HL-60/S4 (cell line): ENCODE measurements around the gene GNAZ.

Source experiments
- in situ Hi-C: fragments of 300-500 bp; cut with MboI; formaldehyde crosslinking; loops from 2 replicates; pipeline ENCODE4 v1.14.3; 2022; ENCODE audit warnings: low sequenced_read_pairs

The GNAZ gene

DNA sequence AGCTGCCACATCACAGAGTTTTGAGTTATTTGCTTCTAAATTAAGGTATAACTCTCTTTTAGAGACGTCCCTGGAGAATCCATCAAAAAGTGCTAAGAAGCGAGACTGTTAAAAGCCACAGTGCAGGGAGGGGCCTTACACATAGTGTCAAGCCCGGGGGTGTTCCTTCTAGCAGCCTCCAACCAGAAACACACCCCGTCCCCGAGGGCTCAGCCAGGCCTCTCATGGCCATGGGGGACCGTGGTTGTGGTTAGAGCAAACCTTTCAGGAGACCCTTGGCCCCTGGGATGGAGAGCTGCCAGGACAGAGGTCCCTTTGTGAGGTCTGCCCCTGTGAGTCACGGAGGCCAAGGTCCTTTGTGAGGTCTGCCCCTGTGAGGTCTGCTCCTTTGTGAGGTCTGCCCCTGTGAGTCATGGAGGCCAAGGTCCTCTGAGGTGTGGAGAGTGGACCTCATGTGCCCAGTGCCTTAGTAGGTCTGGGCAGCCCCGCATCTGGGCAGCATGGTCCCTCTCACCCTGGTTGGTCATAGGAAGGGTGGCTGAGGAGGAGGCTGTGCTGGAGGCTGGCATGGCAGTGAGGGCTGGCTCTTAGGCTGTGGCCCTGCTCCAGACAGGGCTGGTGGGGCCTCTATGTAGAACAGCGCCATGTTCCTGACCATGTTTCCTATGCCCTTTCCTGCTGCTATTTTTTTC, 5.4 kb downstream of the GNAZ start:
- in situ Hi-C loops = no loop called here

- in situ Hi-C loops = no loop called here
Observed at GRCh38 chr22:23076896-23077572, 6.7 kb downstream of the GNAZ start.

DNA sequence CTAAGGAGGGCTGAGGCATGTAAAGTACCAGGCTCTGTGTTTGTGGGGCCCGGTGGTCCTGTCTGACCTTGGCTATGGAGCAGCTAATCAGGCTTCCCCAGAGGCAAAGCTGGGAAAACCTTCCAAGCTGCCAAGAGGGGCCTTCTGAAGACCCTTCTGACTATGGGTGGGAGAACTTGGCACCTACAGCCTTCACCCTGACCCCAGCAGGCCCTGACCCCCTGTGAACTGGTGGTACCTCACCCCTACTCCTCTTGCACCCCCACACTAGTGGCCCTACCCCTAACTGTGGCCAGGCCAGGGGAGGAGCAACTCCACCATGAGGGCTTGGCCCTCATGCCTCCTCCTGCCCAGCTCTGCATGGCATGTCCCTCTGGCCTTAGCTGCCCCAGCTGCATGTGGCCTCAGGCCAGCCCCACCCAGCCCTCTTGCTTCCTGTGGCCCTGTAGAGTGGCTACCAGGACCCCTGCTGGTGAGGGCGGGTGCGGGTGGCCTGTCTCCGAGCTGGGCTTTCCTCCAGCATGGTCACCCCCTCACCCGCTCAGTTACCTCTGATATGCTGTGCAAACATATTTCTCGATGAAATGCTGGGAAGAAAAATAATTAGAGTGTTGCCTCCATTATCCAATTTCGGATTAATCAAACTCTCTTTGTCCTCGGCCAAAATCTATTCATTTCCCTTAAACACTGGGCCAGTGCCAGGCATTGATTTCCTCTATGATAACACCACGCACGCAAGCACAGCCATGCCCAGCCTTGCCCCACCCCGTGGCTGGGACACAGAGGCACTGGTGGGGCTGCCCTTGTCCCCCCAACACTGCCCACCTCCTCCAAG, 7.5 kb downstream of the GNAZ start:
- in situ Hi-C loops = no loop called here

DNA sequence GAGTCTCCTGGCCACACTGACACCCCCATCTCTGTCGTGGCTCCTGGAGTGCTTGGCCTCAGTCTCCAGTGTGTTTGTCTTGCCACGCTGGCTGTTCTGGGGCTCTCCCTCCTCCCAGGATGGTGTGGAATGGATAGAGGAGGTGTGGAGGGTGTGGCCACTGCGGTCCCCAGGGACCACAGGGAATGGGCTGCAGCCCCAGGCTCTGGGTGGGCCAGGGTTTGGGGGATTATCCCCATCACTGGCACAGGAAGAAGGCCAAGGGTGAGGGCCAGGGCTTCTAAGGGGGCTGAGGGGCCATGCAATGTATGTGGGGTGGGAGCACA, 8.1 kb downstream of the GNAZ start:
- in situ Hi-C loops = no loop called here

- in situ Hi-C loops = no loop called here
Observed at GRCh38 chr22:23079240-23079768, 9.0 kb downstream of the GNAZ start.

GRCh38 chr22:23079814-23080521, 9.6 kb downstream of the GNAZ start:
- in situ Hi-C loops = no loop called here

DNA sequence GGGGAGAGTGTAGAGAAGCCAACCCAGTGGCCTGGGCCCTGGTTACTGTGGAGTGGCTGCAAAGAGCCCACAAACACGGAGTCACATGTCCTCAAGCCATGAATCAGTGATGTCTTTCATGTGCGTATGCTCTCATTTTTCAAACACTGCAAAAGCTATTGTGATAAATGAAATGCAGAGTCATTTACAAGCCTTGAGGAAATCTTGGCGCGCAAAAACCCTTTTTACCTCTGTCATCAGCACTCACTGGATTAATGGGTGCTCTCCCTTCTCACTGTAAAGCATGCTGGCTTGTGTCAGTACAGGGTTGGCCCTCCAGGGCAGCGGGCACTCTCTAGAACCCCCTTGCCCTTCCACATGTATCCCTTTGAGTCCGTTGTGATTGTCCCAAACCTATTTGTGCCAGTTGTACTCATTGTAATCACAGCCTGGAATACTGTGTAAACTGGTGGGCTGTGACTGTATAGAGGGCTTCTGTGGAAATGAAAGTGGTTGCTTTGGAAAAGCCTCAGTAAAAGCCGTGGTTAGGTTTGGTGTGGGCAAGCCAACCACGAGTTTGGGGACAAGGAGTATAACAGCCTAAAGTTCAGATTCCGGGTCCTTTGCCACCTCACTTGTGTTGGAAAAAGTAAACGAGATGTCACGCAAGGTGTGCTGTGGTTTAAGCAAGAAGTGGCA, 10.4 kb downstream of the GNAZ start:
- in situ Hi-C loops = no loop called here

- in situ Hi-C loops = no loop called here
Observed at GRCh38 chr22:23082534-23083314, 12.4 kb downstream of the GNAZ start.

DNA sequence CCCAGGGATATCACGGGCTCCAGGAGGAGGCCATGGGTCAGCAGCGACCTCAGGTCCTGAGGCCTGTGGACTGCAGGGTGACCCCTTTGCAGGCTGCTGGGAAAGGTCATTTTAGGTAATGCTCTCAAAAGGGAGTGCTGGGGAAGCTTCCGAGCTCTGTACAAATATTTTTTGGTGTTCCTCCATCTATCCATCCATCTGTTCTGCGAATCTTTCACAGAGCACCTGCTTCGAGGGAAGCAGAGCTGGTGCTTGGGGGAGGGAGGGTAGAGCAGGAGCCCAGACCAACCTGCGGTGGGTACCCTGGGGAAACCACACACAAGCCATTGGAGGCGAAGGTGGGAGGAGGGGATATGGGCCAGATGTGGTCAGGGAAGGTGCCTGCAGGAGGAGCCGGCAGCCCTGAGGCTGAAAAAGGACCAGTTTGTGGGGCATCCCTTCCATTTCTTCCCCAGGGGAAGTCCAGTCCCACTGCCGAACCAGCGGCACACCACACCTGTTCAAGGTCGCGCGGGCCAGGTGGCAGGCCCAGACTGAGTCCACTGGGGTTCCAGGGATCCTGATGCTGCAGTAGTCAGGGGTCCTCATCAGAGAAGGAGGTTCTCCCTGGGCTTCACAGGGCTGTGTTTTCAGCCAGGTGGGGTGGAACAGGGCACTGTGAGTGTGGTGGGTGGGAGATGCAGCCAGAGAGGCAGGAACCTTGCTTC, 13.1 kb downstream of the GNAZ start:
- in situ Hi-C loops = no loop called here

- in situ Hi-C loops = no loop called here
Observed at GRCh38 chr22:23084453-23085350, 14.4 kb downstream of the GNAZ start.

GRCh38 chr22:23085351-23085671, 15.0 kb downstream of the GNAZ start:
- in situ Hi-C loops = no loop called here

DNA sequence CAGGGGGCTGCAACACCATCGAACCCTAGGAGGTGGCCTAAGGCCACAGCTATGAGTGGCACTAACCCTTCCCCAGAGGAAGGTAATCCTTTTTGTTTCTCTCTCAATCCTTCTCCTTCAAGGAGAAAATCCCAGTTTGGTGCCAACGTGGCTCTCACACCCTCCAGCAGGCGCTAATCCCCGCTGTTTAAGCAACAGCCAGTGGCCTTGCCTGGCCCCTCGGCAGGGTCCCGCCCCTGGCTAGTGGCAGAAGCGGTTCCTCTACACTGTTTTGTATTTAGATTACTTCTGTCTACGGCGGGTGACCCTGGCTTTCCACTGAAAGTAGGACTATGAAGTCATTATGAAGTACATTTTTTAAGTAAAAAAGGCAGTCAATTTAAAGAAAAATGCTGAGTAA, 15.5 kb downstream of the GNAZ start:
- in situ Hi-C loops = no loop called here

DNA sequence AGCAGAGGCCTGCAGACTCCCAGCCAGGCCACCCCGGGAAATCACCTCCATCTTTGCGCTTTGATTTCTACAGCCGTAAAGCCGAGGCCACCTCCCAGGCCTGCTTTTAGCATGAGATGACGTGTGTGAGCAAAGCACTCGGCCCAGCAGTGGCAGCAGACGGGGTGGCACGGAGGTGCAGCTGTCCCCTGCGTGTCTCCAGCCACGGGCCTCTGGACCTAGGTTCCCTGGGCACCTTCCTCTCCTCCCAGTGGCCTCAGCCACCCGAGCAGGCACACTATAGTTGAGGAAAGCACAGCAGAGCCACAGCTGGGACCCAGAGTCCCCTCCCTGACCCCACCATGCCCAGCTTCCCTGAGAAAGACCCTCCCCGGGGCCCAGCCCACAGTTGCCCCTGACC, 15.9 kb downstream of the GNAZ start:
- in situ Hi-C loops = no loop called here

- in situ Hi-C loops = no loop called here
Observed at GRCh38 chr22:23086787-23087186, 16.5 kb downstream of the GNAZ start.

DNA sequence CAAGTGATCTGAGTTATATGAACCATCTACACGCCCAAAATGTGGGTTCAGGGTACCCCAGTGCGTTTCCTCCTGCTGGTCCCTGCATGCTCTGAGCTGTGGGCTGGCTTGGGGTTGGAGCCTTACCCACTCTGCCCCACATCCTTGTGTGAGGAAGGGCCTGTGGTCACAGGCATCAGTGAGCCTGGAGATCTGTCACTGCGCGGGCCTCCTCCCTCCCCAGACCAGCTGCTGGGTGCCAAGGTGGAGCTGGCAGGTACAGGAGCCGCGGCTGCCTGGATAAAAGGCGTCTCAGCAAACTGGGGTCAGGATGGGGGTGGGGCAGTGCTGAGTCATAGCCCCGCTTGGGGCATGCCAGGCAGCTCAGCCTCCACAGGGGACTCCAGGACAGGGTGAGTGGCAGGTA, 17.9 kb downstream of the GNAZ start:
- in situ Hi-C loops = no loop called here

- in situ Hi-C loops = no loop called here
Observed at GRCh38 chr22:23089010-23089409, 18.7 kb downstream of the GNAZ start.

- in situ Hi-C loops = no loop called here
Observed at GRCh38 chr22:23089633-23090456, 19.5 kb downstream of the GNAZ start.

DNA sequence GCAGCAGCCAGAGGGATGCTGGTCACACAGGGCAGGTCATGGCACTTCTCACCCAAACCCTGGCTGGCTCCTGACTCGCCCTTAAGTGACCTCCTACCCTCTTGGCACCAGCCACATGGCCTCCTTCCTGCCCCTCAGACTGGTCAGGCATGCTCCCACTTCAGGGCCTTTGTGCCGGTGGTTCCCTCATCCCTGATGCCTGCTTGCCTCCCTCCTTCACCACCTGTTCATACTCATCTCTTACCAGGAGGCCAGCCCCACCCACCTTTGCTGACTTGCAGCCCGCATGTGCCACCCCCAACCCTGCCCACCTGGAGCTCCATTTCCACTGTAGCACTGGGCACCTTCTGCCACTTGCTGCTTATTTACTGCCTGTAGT, 20.1 kb downstream of the GNAZ start:
- in situ Hi-C loops = no loop called here
